SJCRH30 (cell line): ENCODE data around the gene RBM19. TPM values are rescaled to one million over a fixed set of nuclear protein-coding genes. Genes with fewer than 3 reads are reported as not detected.

ENCODE experiments used
- DNase-seq, 2 experiments: peaks; one replicate each; pipeline ENCODE4 v3.0.0-alpha.2; 2015 to 2020
- H3K27ac ChIP-seq: fragments of 250-450 bp; sonication (Bioruptor Pico); 2 replicates; pipeline ENCODE4 v1.5.1; 2020; ENCODE audit warnings: mild to moderate bottlenecking, moderate library complexity
- H3K27me3 ChIP-seq: fragments of 250-450 bp; sonication (Bioruptor Pico); 2 replicates; pipeline ENCODE4 v1.5.1; 2020; ENCODE audit warnings: mild to moderate bottlenecking, moderate library complexity
- H3K36me3 ChIP-seq: fragments of 250-450 bp; sonication (Bioruptor Pico); 2 replicates; pipeline ENCODE4 v1.5.1; 2020; ENCODE audit warnings: mild to moderate bottlenecking, moderate library complexity
- H3K4me1 ChIP-seq: fragments of 250-450 bp; sonication (Bioruptor Pico); 2 replicates; pipeline ENCODE4 v1.5.1; 2020; ENCODE audit warnings: mild to moderate bottlenecking, moderate library complexity
- H3K4me3 ChIP-seq: fragments of 250-450 bp; sonication (Bioruptor Pico); 2 replicates; pipeline ENCODE4 v1.5.1; 2020; ENCODE audit warnings: mild to moderate bottlenecking, moderate library complexity
- H3K9me3 ChIP-seq: fragments of 250-450 bp; sonication (Bioruptor Pico); replicated peaks from 2 replicates; pipeline ENCODE4 v1.5.1; 2020; ENCODE audit warnings: mild to moderate bottlenecking, moderate library complexity
- total RNA-seq: library from RNA; depleted of rRNA; stranded (reverse); fragments of >200 nt; shearing (Covaris generic); gene quantifications from 2 replicates; pipeline ENCODE4 v1.2.3, GENCODE V29; 2014

The RBM19 gene
- total RNA-seq, 1 experiment from 2014 or later: 25.3 TPM

DNA sequence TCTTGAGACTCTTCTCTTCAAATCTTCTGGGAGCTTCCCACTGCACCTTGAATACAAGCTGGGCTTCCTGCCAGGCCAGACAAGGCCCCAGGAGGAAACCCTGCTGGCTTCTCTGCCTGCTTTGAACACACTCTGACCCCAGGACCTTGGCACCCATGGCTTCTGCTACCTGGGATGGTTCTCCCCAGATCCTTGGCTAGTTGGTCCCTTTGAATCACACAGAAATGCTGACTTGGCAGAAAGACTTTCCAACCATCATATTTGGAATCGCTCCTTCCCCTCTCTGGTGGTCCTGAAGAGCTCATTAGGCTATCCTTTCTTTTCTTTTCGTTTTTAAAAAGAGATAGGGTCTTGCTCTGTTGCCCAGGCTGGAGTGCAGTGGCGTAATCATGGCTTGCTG lies 132.7 kb downstream of the RBM19 start:
- H3K9me3 ChIP-seq: no peaks in the 10 kb centered on the region
- peaks cover 12% of the 10 kb centered on the region for H3K4me1 ChIP-seq
- DNase-seq: no peak
- H3K4me3 ChIP-seq: no peak overlapping the region
- no peak overlapping the region for H3K27ac ChIP-seq
- no peaks in the 10 kb centered on the region for H3K27me3 ChIP-seq
- H3K36me3 ChIP-seq: no peaks in the 10 kb centered on the region

DNA sequence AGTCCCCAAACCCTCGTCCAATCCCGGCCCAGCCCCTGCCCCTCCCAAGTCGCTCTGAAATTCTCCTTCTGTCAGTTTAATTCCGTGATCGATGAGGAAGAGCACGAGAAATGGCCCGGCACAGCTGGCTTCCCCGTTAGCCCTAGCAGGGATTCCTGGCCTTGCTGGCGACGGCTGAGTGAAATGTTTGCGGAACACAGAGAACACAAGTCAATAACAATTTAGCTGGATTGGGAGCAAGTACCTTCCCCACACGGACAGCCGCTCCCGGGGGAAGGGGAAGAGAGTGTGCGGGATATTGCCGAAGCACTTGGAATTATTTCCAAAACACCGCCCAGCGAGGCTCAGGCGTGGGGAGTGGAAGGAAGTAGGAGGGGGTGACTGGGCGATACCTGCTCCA lies 134.6 kb downstream of the RBM19 start:
- H3K4me1 ChIP-seq: peaks cover 12% of the 10 kb centered on the region
- DNase-seq: peak in 1 of 2 experiments; percentile 35
- H3K9me3 ChIP-seq: no peaks in the 10 kb centered on the region
- H3K27ac ChIP-seq: peak overlapping the region; percentile 37
- H3K4me3 ChIP-seq: peak overlapping the region; percentile 21; the same call in 1 of the 2 replicates
- H3K27me3 ChIP-seq: no peaks in the 10 kb centered on the region
- no peaks in the 10 kb centered on the region for H3K36me3 ChIP-seq

DNA sequence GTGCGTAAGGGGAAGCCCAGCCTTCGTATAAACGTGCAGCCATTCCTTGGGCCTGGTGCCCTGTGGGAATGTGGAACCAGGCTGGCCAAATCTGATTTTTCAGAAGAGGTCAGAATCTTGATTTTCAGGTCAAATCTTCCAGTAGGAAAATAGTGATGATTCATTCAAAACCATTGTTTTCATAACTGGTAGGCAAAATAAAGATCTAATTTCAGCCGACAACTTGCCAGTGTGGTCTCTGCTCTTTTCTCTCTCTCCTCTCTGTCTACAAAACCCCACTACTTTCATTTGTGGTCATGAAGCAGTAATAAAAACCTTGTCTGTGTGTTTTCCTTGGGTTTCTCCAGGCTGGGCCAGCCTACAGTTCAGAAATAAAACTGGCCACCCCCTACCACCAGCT lies 135.1 kb downstream of the RBM19 start:
- H3K27me3 ChIP-seq: no peaks in the 10 kb centered on the region
- H3K4me1 ChIP-seq: peaks cover 12% of the 10 kb centered on the region
- no peaks in the 10 kb centered on the region for H3K36me3 ChIP-seq
- H3K9me3 ChIP-seq: no peaks in the 10 kb centered on the region
- H3K4me3 ChIP-seq: no peak overlapping the region; the same call in 1 of the 2 replicates
- DNase-seq: no peak
- peak overlapping the region; percentile 37 for H3K27ac ChIP-seq

DNA sequence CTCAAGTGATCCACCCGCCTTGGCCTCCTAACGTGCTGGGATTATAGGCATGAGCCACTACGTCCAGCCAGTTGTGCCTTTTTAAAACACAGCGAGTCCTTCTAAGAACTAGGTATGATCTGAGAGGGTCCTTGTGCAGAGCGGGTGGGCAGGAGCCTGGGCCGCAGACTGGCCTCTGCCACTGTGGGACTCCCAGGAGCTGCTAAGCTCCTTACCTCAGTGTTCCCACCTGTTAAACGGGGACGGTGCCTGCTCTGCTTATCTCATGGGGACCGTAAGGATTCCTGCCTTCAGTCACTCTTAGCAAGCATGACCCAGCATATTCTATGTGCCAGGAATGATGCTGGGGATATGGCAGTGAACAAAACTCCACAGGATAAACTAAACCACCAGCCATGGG lies 136.9 kb downstream of the RBM19 start:
- H3K36me3 ChIP-seq: no peaks in the 10 kb centered on the region
- H3K4me1 ChIP-seq: peaks cover 12% of the 10 kb centered on the region
- no peaks in the 10 kb centered on the region for H3K9me3 ChIP-seq
- H3K4me3 ChIP-seq: no peak overlapping the region
- no peak for DNase-seq
- no peaks in the 10 kb centered on the region for H3K27me3 ChIP-seq
- no peak overlapping the region for H3K27ac ChIP-seq

DNA sequence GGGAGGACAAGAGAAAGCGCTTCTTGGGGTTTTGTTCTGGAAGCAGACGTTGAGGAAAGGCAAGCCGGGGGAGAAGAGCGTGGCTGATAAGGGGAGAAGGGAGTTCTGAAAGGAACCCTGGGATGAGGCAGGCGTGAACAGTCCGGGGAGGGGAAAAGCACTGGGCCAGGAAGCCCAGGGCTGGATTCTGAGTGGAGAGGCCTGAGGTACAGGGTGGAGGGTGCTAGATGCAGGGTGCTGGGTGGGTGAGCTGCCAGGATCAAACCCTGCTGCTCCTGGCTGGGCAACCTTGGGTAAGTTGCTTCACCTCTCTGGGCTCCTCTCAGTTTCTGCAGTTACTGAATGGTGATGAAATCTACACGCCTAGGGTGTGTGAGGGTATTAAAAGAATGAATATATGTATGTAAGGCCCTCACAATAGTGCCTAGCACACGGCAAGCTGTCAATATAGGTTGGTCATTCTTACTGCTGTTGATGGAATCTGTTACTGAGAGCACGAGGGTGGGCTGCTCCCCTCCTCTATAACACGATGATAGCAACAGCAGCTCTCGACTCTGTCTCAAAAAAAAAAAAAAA lies 138.5 kb downstream of the RBM19 start:
- Histone ChIP-seq H3K27ac (no peak overlapping the region), H3K27me3 (no peaks in the 10 kb centered on the region), H3K9me3 (no peaks in the 10 kb centered on the region), H3K4me3 (no peak overlapping the region), H3K4me1 (peaks cover 22% of the 10 kb centered on the region), H3K36me3 (no peaks in the 10 kb centered on the region)
- DNase-seq: no peak

DNA sequence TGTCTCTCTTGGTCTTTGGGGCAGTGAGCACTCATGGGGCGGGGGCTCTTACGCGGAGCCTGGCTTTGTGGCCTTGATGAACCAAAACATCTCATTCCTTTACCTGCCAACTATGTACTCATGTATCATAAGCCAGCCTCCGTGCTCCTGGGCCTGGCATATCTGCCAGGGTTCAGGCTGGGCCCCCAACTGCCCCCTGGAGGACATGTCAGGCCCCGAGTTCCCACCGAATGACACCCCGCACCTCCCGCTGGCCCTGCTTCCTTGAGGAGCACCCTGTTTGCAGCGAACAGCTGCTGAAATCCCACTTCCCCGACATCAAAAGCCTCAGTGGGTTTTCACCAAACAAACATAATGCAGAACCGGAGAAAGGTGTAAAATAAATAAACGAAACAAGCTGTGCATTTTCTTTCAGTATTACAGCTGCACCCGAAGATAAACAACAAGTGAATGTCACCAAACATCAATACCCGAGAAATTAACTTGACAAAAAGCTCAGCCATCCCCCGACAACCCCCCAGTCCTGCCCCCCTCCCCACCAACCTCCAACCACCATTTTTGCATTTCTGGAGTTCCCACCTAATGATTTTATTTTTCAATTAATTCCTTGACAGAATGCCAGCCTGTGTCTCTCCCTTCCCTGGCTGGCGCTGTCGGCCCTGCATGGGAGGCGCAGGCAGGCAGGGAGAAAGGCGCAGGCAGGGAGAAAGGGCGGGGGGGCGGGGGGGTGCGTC lies 139.2 kb downstream of the RBM19 start:
- Histone ChIP-seq H3K36me3 (no peaks in the 10 kb centered on the region), H3K4me3 (no peak overlapping the region), H3K9me3 (no peaks in the 10 kb centered on the region), H3K4me1 (peaks cover 22% of the 10 kb centered on the region), H3K27ac (no peak overlapping the region), H3K27me3 (no peaks in the 10 kb centered on the region)
- peak; percentile 49 for DNase-seq

DNA sequence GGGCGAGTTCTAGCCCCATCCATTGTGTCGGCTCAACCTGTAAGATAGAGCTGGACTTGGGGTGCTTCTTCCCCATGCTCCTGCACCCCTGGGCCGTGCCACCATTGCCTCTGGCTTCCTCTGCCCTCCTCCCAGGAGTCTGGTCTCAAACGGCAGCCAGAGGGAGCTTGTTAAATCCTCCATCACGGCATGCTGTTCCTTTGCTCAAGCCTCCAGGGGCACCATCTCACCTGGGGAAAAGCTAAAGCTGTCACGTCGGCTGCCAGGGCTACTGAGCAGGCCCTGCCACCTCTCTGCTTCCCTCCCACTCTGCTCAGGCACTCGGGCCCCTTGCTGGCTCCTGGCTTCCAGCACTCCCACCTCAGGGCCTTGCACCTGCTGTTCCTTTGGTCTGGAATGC lies 140.4 kb downstream of the RBM19 start:
- H3K4me1 ChIP-seq: peaks cover 12% of the 10 kb centered on the region
- no peaks in the 10 kb centered on the region for H3K9me3 ChIP-seq
- no peaks in the 10 kb centered on the region for H3K36me3 ChIP-seq
- DNase-seq: no peak
- no peak overlapping the region for H3K4me3 ChIP-seq
- H3K27me3 ChIP-seq: no peaks in the 10 kb centered on the region
- H3K27ac ChIP-seq: no peak overlapping the region

DNA sequence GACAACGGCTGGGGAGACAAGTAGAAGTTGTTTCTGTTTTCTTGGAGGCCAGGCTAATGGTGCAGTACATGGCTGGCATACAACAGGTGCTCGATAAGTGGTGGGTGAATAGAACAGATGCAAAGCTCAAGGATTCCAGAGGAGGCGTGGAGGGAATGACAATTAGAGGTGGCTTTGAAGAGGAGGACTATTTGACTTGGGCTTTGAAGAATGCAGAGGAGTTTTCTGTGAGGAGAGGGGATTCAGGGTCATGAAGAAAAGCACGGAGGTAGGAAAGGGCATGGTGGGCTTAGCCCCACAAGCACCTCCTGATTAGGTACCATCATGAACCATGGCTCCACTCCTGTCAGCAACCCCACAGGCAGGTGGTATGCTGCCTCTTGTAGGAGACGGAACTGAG lies 142.3 kb downstream of the RBM19 start:
- Histone ChIP-seq H3K27ac (no peak overlapping the region; the same call in 1 of the 2 replicates), H3K36me3 (no peaks in the 10 kb centered on the region), H3K27me3 (no peaks in the 10 kb centered on the region), H3K4me3 (no peak overlapping the region), H3K9me3 (no peaks in the 10 kb centered on the region), H3K4me1 (peaks cover 10% of the 10 kb centered on the region)
- peak in 1 of 2 experiments; percentile 15 for DNase-seq

DNA sequence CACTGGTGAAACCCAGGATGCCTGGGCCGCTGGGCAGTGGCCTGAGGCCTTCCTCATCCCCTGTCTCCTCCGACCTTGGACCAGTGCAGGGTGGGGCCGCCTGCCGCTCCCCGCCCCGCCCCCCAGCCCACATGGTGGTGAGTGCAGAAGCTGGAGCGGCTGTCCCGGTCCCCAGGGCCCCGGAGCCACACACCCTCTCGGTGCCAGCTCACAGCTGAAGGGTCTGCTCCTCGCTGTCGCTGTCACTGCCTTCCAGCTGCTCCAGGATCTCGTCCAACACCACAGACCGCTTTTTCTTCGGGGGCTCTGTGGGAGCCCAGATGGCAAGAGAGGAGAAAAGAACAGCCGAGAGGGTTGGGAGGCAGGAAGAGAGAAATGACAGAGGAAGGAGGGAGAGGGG lies 143.1 kb downstream of the RBM19 start:
- H3K4me1 ChIP-seq: peaks cover 10% of the 10 kb centered on the region
- H3K27me3 ChIP-seq: no peaks in the 10 kb centered on the region

DNA sequence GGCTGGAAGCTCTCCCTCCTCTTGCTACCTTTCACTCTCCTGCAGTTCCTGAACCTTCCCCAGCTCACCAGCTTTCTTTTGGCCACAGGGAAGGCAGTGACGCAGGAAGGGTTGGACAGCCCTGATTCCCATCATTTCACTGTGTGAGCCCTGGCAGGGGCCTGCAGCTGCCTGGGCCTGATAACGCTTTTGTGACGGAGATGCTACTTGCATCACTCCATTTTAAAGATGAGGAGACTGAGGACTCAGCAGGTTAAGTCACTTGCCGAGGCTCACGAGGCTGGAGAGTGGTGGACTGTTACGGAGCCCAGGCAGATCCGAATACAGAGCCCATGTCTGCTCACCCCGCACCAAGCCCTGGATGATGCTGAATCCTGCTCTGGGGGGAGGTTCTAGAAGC lies 145.3 kb downstream of the RBM19 start:
- Histone ChIP-seq H3K4me1 (peaks cover 10% of the 10 kb centered on the region), H3K4me3 (no peak overlapping the region), H3K27me3 (no peaks in the 10 kb centered on the region), H3K27ac (no peak overlapping the region), H3K9me3 (no peaks in the 10 kb centered on the region), H3K36me3 (no peaks in the 10 kb centered on the region)
- DNase-seq: no peak

More for the DNA sequence above, 143.1 kb downstream of the RBM19 start:
- Histone ChIP-seq H3K4me3 (no peak overlapping the region), H3K9me3 (no peaks in the 10 kb centered on the region), H3K36me3 (no peaks in the 10 kb centered on the region), H3K27ac (no peak overlapping the region; the same call in 1 of the 2 replicates)
- DNase-seq: peak; percentile 56 to 62

DNA sequence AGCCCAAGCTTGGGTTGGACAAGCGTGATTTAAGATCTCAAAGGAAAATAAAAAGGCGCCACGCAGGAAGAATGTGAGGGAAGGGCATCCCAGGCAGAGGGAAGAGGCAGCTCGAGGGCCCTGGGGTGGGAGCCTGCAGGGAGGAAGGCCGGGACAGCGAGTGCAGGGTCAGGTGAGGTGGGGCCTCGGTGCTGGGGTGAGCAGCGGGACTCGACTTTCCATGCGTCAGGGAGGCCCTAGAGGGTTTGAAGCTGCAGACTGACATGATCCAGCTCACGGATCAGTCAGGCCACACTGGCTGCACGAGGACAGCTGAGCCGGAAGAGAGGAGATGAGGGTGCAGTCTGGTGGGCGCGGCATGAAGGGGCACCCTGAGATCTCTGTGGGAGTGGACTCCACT lies 145.8 kb downstream of the RBM19 start:
- Histone ChIP-seq H3K4me1 (peaks cover 10% of the 10 kb centered on the region), H3K4me3 (no peak overlapping the region), H3K36me3 (no peaks in the 10 kb centered on the region), H3K27me3 (no peaks in the 10 kb centered on the region), H3K9me3 (no peaks in the 10 kb centered on the region), H3K27ac (no peak overlapping the region)
- no peak for DNase-seq

DNA sequence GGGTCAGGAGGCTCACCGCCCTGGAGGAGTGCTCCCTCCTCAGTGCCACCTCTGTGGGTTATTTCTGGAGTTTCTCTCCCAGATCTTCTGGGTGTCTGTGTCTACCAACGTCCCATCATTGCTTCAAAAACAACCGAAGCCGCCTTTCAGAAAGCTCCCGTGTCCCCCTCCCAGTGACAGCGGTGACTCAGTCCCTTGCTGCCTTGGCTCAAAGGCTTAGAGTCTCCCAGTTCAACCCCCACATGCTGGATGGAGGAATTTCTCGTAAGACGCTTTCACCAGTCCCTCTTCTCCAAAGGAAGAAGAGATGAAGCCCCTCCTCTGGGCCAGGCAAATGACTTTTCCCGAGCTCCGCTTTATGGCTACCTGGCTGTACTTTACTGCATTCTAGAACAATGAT lies 146.6 kb downstream of the RBM19 start:
- Histone ChIP-seq H3K4me1 (peaks cover 10% of the 10 kb centered on the region), H3K27me3 (no peaks in the 10 kb centered on the region), H3K4me3 (no peak overlapping the region), H3K36me3 (no peaks in the 10 kb centered on the region), H3K27ac (no peak overlapping the region), H3K9me3 (no peaks in the 10 kb centered on the region)
- DNase-seq: no peak

DNA sequence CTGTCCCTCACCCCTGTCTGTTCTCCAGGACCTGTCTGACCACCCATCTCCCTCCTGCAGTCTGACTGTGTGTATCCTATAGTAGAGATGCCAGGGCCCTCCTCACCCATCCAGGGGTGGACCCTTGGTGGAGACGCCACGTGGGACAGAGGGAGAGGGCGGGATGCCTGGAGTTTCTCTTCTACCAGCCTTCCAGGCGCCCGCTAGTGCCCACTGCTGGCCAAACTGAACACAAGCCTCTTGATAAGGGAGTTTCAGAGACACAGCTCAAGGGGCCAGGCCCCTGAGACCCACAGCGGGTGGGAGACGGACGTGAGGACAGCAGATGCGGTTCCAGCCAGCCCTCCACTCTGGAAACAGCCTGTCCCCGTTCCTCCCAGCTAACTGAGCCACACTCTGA lies 147.3 kb downstream of the RBM19 start:
- peak in 1 of 2 experiments; percentile 35 for DNase-seq
- H3K9me3 ChIP-seq: no peaks in the 10 kb centered on the region
- no peak overlapping the region for H3K27ac ChIP-seq
- no peaks in the 10 kb centered on the region for H3K36me3 ChIP-seq
- peaks cover 10% of the 10 kb centered on the region for H3K4me1 ChIP-seq
- H3K4me3 ChIP-seq: no peak overlapping the region
- H3K27me3 ChIP-seq: no peaks in the 10 kb centered on the region

DNA sequence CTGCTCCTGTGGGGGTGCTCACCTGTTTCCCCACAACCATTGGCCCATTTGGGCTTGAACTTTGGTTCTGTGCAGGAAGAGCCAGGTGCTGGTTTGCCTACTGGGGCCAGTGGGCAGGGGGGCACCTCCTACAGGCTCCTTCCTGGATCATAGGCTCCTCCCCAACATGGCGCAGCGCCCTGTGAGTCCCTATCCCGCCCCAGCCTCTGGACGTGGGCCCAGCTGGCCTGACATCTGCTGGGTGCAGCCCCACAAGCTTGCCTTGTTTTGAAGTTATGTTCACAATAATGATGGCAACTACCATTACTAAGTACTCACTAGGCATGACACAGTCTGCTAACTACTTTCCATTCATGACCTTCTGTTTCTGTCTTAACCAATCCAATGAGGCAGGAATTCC lies 147.8 kb downstream of the RBM19 start:
- no peak overlapping the region for H3K27ac ChIP-seq
- DNase-seq: no peak
- peaks cover 10% of the 10 kb centered on the region for H3K4me1 ChIP-seq
- H3K27me3 ChIP-seq: no peaks in the 10 kb centered on the region
- H3K4me3 ChIP-seq: no peak overlapping the region
- H3K36me3 ChIP-seq: no peaks in the 10 kb centered on the region
- no peaks in the 10 kb centered on the region for H3K9me3 ChIP-seq

DNA sequence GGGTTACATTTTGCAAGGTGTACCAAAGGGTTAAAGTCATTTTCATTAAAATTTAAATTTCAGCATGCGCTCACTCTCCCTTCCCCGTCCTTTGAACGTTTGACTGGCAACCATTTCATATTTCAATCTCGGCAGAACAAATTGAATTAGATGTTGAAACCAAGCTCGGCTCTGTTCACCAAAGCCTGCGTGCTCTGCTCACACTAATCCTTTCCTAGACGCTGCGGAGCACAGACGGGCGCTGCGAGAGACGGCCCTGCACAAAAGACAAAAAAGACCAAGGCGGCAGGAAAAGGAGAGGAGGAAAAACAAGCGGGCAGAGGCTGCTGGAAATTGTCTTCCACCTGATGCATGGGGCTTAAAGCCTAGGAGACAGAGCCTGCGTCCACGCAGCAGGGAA lies 149.3 kb downstream of the RBM19 start:
- Histone ChIP-seq H3K36me3 (no peaks in the 10 kb centered on the region), H3K9me3 (no peaks in the 10 kb centered on the region; the same call in 1 of the 2 replicates)

DNA sequence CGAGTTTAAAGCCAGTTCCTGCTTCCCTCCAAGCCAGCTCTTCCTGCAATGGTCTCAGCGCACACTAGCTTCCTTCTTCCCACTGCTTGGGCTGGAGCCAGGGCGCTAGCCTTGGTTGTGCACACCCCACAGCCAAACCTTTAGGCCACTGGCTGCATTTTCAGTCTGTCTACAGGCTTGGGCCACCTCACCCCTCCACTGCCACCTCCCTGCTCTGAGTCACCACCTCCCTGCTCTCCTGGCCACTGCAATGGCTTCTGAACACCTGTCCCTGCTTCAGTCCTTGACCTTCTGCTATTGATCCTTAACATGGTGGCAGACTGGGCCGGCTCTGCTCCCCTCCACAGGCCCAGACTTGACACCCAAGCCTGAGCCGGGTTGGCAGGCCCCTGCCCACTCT lies 151.1 kb downstream of the RBM19 start:
- H3K27me3 ChIP-seq: no peaks in the 10 kb centered on the region
- peaks cover 10% of the 10 kb centered on the region for H3K9me3 ChIP-seq
- DNase-seq: no peak
- H3K4me1 ChIP-seq: peaks cover 17% of the 10 kb centered on the region
- no peaks in the 10 kb centered on the region for H3K36me3 ChIP-seq
- H3K27ac ChIP-seq: no peak overlapping the region
- no peak overlapping the region for H3K4me3 ChIP-seq

More for the DNA sequence above, 149.3 kb downstream of the RBM19 start:
- peaks cover 15% of the 10 kb centered on the region for H3K4me1 ChIP-seq
- no peak overlapping the region for H3K4me3 ChIP-seq
- DNase-seq: no peak
- no peak overlapping the region for H3K27ac ChIP-seq
- no peaks in the 10 kb centered on the region for H3K27me3 ChIP-seq
